C4-2B (cell line): ENCODE measurements around the gene ABHD17A.

Experiments
- CTCF ChIP-seq: fragments of 450-650 bp; conservative IDR thresholded peaks from 2 replicates; pipeline ENCODE4 v1.5.1; 2017; ENCODE audit warnings: mild to moderate bottlenecking
- ZFX ChIP-seq: fragments of 450-650 bp; IDR thresholded peaks from 2 replicates; pipeline ENCODE4 v1.6.1; 2017

GRCh38 chr19:1882786-1883692, 2.3 kb downstream of the ABHD17A start:
- TF ChIP-seq CTCF, result no peak
- no peak for TF ChIP-seq ZFX
